ENCODE measurements around the gene RETREG3. TPM values are rescaled to one million over a fixed set of nuclear protein-coding genes. Genes with fewer than 3 reads are reported as not detected.

The RETREG3 gene
- total and polyA plus RNA-seq, 2 of the 13 experiments (the other 11 are each of a cell fraction or from before 2014, with no cell fraction given) = 47.0 to 55.8 TPM

- 0 out of 2 replicates have a peak, but pooled peaks have one; percentile 42 for TF ChIP-seq ZNF670 (CRISPR knock-in tag; IDR thresholded peaks at IDR 0.05; ENCODE audit: borderline replicate concordance)
- no peak for TF ChIP-seq FOXA1 (IDR thresholded peaks at IDR 0.05)
- no peak for TF ChIP-seq FOXA1 (CRISPR knock-in tag; IDR thresholded peaks at IDR 0.05)
- TF ChIP-seq ZNF318 (CRISPR knock-in tag; IDR thresholded peaks at IDR 0.05) = no peak
- no peak for TF ChIP-seq SIX1 (CRISPR knock-in tag; IDR thresholded peaks at IDR 0.05; ENCODE audit: borderline replicate concordance)
- no peak; the same call in 1 of the 2 replicates for TF ChIP-seq ZNF703 (CRISPR knock-in tag; IDR thresholded peaks at IDR 0.05; ENCODE audit: borderline replicate concordance)
- no peak for TF ChIP-seq EP300 (IDR thresholded peaks at IDR 0.05; ENCODE audit: low read depth in 2 of 2, low read length in 2 of 2)
- no peak for TF ChIP-seq EP300 (CRISPR knock-in tag; IDR thresholded peaks at IDR 0.05; ENCODE audit: borderline replicate concordance)
- no peak for TF ChIP-seq ASH2L (IDR thresholded peaks at IDR 0.05; ENCODE audit: insufficient read length, low read depth, low read length)
- no peak for TF ChIP-seq ZFY (CRISPR knock-in tag; IDR thresholded peaks at IDR 0.05)
- TF ChIP-seq JUND (CRISPR knock-in tag; IDR thresholded peaks at IDR 0.05) = no peak
- TF ChIP-seq YEATS2 (CRISPR knock-in tag; IDR thresholded peaks at IDR 0.05; ENCODE audit: borderline replicate concordance) = no peak
- no peak for TF ChIP-seq MLX (CRISPR knock-in tag; IDR thresholded peaks at IDR 0.05)
- TF ChIP-seq SMAD9 (CRISPR knock-in tag; IDR thresholded peaks at IDR 0.05) = 0 out of 2 replicates have a peak, but pooled peaks have one; percentile 95
- no peak for TF ChIP-seq ZNF550 (CRISPR knock-in tag; IDR thresholded peaks at IDR 0.05; ENCODE audit: borderline replicate concordance)
- TF ChIP-seq ZNF556 (CRISPR knock-in tag; IDR thresholded peaks at IDR 0.05; ENCODE audit: borderline replicate concordance) = 0 out of 2 replicates have a peak, but pooled peaks have one; percentile 33
- TF ChIP-seq GLMP (CRISPR knock-in tag; IDR thresholded peaks at IDR 0.05; ENCODE audit: borderline replicate concordance) = no peak
- TF ChIP-seq MTF2 (CRISPR knock-in tag; IDR thresholded peaks at IDR 0.05; ENCODE audit: borderline replicate concordance) = 0 out of 2 replicates have a peak, but pooled peaks have one; percentile 44
Observed at GRCh38 chr17:42608305-42609181, 631 bp downstream of the RETREG3 start (continued).

Data from HepG2 (cell line).